HUES48 (cell line): ENCODE results near the gene PSD2.

Source experiments
- H3K27ac ChIP-seq: one replicate; pipeline ENCODE4 v1.7.0; 2013; ENCODE audit warnings: low read depth, low read length, inconsistent platforms
- H3K27me3 ChIP-seq: 2 replicates; pipeline ENCODE4 v1.6.1; 2013; ENCODE audit warnings: mild to moderate bottlenecking, low read length; ENCODE audit not compliant: control insufficient read depth, insufficient read depth
- H3K36me3 ChIP-seq: 2 replicates; pipeline ENCODE4 v1.6.1; 2013; ENCODE audit warnings: low read length; ENCODE audit not compliant: control insufficient read depth, insufficient read depth
- H3K4me1 ChIP-seq: 2 replicates; pipeline ENCODE4 v1.6.1; 2013; ENCODE audit warnings: mild to moderate bottlenecking, low read length; ENCODE audit not compliant: control insufficient read depth, insufficient read depth
- H3K4me3 ChIP-seq: 2 replicates; pipeline ENCODE4 v1.5.1; 2013; ENCODE audit warnings: mild to moderate bottlenecking, low read depth, low read length
- H3K9ac ChIP-seq: 2 replicates; pipeline ENCODE4 v1.6.1; 2013; ENCODE audit warnings: mild to moderate bottlenecking, low read depth, low read length, moderate library complexity
- H3K9me3 ChIP-seq: 2 replicates; pipeline ENCODE4 v1.6.1; 2013; ENCODE audit warnings: low read length; ENCODE audit not compliant: control insufficient read depth, insufficient read depth

Gene PSD2

GRCh38 chr5:139872052-139872766 is 76.6 kb downstream of the PSD2 start:
- Histone ChIP-seq H3K27me3 (0 out of 2 replicates have a peak, but pooled peaks cover 5% of the 10 kb centered on the region), H3K9me3 (no peaks in the 10 kb centered on the region), H3K36me3 (no peaks in the 10 kb centered on the region), H3K4me1 (peaks cover 10% of the 10 kb centered on the region), H3K4me3 (no peak overlapping the region), H3K9ac (no peak overlapping the region), H3K27ac (no peak overlapping the region)

GRCh38 chr5:139872851-139873794 is 77.5 kb downstream of the PSD2 start:
- Histone ChIP-seq H3K4me3 (no peak overlapping the region), H3K4me1 (peaks cover 10% of the 10 kb centered on the region), H3K9ac (no peak overlapping the region), H3K27me3 (0 out of 2 replicates have a peak, but pooled peaks cover 5% of the 10 kb centered on the region), H3K27ac (no peak overlapping the region), H3K9me3 (no peaks in the 10 kb centered on the region), H3K36me3 (no peaks in the 10 kb centered on the region)

DNA sequence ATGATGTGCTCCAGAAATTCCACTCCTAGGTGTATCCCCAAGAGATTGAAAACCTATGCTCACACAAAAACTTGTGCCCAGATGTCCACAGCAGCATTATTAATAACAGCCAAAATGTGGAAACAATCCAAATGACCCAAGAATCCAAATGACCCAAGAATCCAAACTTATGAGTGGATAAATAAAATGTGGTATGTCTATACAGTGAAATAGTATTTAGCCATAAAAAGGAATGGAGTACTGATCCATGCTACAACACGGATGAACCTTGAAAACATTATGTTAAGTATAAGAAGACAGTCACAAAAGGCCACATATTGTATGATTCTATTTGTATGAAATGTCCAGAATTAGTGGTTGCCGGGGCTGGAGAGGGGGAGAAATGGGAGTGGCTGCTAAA is 80.3 kb downstream of the PSD2 start:
- no peak overlapping the region for H3K4me3 ChIP-seq
- H3K9ac ChIP-seq, result no peak overlapping the region
- H3K4me1 ChIP-seq, result peaks cover 10% of the 10 kb centered on the region
- H3K27ac ChIP-seq, result no peak overlapping the region
- 0 out of 2 replicates have a peak, but pooled peaks cover 5% of the 10 kb centered on the region for H3K27me3 ChIP-seq
- no peaks in the 10 kb centered on the region for H3K36me3 ChIP-seq
- H3K9me3 ChIP-seq, result no peaks in the 10 kb centered on the region

DNA sequence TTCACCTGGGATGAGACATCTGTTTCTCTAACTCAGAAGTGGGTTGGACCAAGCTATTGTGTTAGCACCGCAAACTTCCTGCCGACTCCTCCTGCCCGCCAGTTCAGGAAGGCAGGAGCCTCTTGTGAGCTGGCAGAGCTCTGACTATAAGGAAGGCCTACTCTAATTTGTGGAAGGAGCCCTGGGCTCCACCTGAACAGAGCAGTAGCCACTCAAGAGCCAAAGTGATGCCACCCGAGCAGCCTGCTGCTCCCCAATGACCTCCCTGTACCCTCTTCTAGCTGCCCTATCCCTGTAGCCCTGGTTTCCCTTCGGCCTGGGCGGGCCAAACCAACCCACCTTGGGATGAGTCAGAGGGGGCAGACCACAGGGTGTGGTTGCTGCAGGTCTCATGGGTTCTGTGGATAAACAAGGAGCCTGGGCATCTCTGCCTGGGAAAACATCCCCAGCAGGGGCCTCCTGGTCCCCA is 81.6 kb downstream of the PSD2 start:
- 0 out of 2 replicates have a peak, but pooled peaks cover 5% of the 10 kb centered on the region for H3K27me3 ChIP-seq
- no peaks in the 10 kb centered on the region for H3K36me3 ChIP-seq
- no peak overlapping the region for H3K4me3 ChIP-seq
- H3K27ac ChIP-seq, result no peak overlapping the region
- H3K4me1 ChIP-seq, result peaks cover 10% of the 10 kb centered on the region
- H3K9ac ChIP-seq, result no peak overlapping the region
- H3K9me3 ChIP-seq, result no peaks in the 10 kb centered on the region

- H3K27ac ChIP-seq, result no peak overlapping the region
These were observed 82.5 kb downstream of the PSD2 start for GRCh38 chr5:139878093-139878492.

DNA sequence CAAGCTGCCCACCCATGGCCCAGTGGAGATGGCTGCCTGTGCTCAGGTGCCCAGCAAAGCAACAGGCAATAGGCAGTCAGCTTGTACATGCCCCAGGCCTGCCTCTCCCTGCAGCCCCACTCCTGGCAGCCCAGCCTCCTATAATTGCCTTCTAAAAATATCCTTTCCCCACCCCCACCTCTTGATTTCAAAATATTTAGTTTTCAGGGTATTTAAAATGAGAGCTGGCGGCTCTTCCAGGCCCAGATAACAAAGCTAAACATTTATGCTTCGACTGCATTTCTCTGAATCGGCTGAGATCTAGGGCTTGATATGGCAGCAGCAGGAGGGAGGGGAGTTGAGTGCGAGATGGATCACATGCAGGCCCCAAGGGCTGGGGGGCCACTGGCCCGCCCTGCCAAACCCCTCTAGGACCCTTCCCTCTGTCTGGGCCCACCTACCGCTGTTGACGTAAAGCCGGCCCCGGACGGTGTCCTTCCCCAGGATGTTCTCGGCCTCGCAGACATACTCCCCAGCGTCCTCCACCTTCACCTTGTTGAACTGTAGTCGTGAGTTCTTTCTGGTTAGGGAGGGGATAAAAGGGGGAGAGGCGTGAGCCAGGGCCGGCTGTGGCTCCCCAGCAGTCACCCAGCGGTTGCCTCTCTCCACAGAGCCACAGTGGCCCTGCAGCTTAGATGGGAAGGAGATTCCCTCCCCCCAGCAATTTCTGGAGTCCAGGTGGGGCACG is 85.0 kb downstream of the PSD2 start:
- H3K27ac ChIP-seq, result no peak overlapping the region

More at GRCh38 chr5:139878093-139878492, 82.5 kb downstream of the PSD2 start:
- Histone ChIP-seq H3K4me1 (peaks cover 5% of the 10 kb centered on the region), H3K9me3 (no peaks in the 10 kb centered on the region), H3K36me3 (no peaks in the 10 kb centered on the region), H3K27me3 (no peaks in the 10 kb centered on the region), H3K9ac (no peak overlapping the region), H3K4me3 (no peak overlapping the region)

DNA sequence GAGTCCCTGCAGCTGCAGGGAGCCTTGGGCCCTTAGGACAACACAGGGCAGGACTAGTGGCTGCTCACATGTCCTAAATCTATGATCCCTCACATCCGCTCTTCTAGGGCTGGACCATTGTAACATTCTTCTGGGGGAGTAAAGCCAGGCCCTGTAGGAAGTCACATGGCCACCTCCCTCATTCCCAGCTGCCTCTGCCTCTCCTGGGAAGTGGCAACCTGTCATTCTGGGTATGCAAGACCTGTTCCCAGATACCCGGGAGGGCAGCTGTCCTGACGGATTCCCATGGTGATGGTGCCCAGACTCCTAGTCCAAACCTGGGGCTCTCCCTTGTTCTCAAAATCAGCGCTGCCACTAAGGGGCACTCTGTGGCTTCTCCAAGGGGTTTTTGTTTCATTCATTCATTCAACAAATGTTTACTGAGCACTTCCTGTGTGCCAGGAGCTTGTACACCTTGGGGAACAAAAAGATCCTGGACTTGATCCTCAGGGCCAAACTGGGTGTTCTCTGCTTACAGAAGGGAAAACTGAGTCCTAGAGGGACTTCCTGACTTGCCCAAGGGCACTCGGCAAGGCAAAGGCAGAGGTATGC is 85.6 kb downstream of the PSD2 start:
- no peaks in the 10 kb centered on the region for H3K27me3 ChIP-seq
- no peak overlapping the region for H3K4me3 ChIP-seq
- H3K9ac ChIP-seq, result no peak overlapping the region
- no peaks in the 10 kb centered on the region for H3K9me3 ChIP-seq
- H3K27ac ChIP-seq, result no peak overlapping the region
- H3K4me1 ChIP-seq, result no peaks in the 10 kb centered on the region
- no peaks in the 10 kb centered on the region for H3K36me3 ChIP-seq

More for the DNA sequence above, 85.0 kb downstream of the PSD2 start:
- Histone ChIP-seq H3K9ac (no peak overlapping the region), H3K4me1 (no peaks in the 10 kb centered on the region), H3K36me3 (no peaks in the 10 kb centered on the region), H3K9me3 (no peaks in the 10 kb centered on the region), H3K27me3 (no peaks in the 10 kb centered on the region), H3K4me3 (no peak overlapping the region)

DNA sequence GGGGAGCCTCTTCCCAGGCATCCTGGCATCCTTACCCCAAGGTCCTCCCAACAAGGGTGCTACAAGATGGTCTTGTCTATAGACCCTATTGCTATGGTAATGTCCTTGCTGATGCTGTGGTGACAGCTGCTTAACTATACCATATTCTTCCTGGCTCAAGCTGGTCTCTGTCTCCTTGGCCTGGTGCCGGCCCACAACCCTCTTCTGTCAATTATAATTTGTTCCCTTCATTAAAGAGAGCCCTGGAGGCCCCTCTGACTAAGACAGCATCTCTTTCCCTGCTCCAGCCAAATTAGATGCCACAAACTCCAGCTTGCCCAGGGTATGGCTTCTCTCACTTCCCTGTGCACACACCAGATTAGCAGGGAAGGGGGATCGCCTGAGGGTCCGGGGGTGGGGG is 86.7 kb downstream of the PSD2 start:
- H3K27ac ChIP-seq, result no peak overlapping the region
- H3K27me3 ChIP-seq, result peaks cover 2% of the 10 kb centered on the region; the same call in 1 of the 2 replicates
- no peaks in the 10 kb centered on the region for H3K4me1 ChIP-seq
- H3K9ac ChIP-seq, result no peak overlapping the region
- no peak overlapping the region for H3K4me3 ChIP-seq
- no peaks in the 10 kb centered on the region for H3K9me3 ChIP-seq
- no peaks in the 10 kb centered on the region for H3K36me3 ChIP-seq

DNA sequence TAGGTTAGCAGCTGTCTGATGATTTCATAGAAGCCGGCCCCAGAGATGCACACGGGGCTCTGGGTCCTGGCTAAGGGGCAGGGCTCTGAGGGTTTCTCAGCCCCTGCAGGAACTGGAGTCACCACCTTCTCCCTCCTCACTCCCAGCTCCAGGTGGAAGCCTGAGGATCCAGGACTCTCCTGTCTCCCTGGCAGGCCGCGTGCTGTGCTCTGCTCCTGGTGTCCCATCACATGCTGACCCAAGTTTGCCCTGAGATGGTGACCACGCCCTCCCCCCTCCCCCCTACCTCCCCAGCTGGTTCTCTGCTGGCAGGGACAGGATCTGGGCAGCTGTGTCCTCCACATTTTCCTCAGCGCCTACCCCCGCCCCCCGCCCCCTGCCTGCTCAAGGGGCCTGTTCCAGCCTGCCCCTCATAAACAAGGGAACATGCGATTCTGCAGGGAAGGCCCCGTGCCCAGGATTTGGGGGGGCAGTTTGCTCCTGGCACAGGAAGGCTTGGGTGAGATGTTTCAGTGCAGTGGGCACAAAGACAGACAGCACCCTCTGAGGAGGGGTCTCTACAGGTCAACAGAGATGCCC is 87.4 kb downstream of the PSD2 start:
- no peaks in the 10 kb centered on the region for H3K9me3 ChIP-seq
- peaks cover 5% of the 10 kb centered on the region; the same call in 1 of the 2 replicates for H3K27me3 ChIP-seq
- no peaks in the 10 kb centered on the region for H3K4me1 ChIP-seq
- H3K9ac ChIP-seq, result no peak overlapping the region
- no peak overlapping the region for H3K4me3 ChIP-seq
- H3K36me3 ChIP-seq, result no peaks in the 10 kb centered on the region
- no peak overlapping the region for H3K27ac ChIP-seq

DNA sequence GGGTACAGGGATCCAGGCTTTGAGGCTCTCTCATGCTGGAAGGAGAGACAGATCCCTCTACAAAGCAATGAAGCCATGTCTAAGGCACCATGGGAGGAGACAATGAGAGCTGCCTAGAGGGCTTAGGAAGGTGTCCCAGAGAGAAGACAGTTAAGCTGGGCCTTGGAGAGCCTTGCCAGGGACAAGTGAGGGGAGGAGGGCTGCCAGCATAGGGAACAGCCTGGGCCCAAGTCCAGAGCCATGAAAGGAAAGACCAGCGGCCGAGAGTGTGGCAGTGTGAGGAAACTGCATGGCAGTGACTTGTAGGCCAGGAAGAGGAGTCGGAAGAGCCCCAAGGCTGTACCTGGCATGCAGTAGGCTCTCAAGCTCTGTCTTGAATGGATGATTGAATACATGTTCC is 88.5 kb downstream of the PSD2 start:
- Histone ChIP-seq H3K4me3 (no peak overlapping the region), H3K9ac (no peak overlapping the region), H3K27ac (no peak overlapping the region), H3K9me3 (no peaks in the 10 kb centered on the region), H3K27me3 (peaks cover 5% of the 10 kb centered on the region; the same call in 1 of the 2 replicates), H3K4me1 (no peaks in the 10 kb centered on the region), H3K36me3 (no peaks in the 10 kb centered on the region)
